Fibroblast of upper back skin (primary cell): ENCODE results near the gene NTF4.
A peak's percentile ranks its signal among the peaks of the same experiment; 100 is the strongest.
"Not testable (repeated sequence)": the region's sequence is repeated elsewhere in the genome, so short reads cannot be mapped to it uniquely, and the experiment has no call there.

Experiments used
- DNase-seq: peaks from one replicate; pipeline ENCODE4 v3.0.0-alpha.2; 2013

Gene NTF4

GRCh38 chr19:49019242-49019932 is 45.2 kb downstream of the NTF4 start:
- peak; percentile 36 for DNase-seq

DNA sequence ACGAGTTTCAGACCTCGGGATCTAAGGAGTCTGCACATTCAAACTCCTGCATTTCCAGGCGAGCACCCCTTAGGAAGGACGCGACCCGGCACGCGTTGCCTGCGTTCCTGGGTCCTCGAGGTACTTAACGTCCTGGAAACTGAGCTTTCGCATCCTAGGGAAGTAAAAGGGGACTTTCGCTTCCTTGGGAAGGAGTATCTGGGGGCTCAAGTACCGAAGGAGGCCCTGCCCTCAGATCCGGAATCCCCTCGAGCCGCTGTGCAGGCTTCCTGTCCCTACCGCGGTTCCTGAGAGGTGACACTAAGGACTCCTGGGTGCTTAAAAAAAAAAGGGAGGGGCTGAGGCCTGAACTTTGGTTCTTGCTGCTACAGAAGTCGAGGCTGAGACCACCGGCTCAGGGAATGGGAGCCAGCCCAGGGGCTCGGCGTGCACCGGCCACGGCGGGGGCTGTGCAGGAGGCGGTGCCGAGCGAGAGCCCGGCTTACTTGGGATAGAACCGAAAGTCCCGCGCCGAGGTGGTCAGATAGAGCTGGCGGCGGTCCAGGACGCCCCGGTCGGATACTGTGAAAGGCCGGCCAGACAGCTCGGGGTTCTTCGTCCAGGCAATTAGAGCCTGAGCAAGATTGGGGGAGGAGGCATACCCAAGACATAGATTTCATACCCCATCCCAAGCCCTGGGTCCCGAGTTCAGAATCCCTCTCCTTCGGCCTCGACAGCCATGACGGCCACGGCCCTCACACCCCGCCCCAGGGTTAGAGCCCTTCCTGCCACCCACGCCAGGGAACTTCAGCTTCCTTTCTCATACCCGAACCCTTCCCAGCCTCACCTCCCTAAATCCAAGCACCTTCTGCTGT is 46.0 kb downstream of the NTF4 start:
- DNase-seq = not testable (repeated sequence)

DNA sequence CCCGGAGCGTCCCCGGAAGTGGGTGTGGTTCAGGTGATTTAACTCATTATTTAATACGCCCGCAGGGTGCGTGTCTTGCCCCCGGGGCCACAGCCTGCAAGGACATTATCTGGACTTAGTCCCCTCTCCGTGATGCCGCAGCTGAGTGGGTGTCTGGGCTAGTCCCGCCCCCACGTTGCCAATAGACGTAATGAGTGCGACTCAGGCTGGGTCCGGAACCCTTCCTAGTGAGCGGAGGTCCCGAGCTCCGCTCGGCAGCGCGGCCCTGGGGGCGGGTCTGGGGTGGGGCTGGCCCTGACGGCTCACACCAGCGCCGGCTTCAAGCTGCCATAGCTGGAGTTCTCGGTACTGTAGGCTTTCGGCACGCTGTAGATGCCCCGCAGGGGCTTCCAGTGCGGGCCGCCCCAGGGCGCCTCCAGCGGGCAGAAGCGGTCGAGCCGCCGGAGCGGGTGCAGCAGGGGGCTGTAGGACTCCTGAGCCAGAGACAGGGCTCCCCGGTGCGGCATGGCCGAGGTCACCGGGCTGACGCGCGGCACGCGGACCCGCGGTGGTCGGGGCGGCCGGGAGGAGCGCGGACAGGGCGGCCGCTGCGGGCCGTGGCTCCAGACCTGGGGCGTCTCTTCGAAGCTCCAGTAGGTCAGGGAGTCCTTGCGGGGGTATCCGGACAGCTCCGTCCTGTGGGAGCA is 46.8 kb downstream of the NTF4 start:
- peak; percentile 52 for DNase-seq

GRCh38 chr19:49017041-49017665 is 47.5 kb downstream of the NTF4 start, which contains the start of gene LHB:
LHB (minus strand) TSS chr19:49017091; CDS start chr19:49017081, 10 bp downstream.
- DNase-seq = no peak

DNA sequence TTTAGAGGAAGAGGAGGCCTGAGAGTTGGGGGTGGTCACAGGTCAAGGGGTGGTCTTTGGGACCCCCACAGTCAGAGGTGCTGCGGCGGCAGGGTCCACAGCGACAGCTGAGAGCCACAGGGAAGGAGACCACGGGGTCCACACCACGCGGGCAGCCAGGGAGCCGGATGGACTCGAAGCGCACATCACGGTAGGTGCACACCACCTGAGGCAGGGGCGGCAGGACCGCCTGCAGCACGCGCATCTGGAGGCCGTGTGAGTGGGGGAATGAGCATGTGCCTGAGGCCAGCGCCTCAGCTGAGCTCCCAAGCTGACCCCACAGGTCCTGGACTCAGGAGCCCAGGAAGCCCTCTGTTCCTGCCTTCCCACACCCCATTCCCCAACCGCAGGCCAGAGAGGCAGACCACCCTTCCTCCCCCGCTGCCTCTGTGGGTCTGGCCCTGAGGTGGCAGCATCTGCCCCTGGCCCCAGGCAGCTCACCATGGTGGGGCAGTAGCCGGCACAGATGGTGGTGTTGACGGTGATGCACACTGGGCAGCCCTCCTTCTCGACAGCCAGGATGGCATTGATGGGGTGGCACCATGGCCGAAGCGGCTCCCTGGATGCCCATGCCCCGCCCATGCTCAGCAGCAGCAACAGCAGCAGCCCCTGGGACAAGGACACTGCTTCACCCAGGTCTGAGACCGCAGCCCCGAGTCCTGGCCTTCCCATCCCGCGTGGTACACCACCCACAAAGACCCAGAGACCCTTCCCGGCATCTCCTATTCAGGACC is 48.4 kb downstream of the NTF4 start:
- no peak for DNase-seq

GRCh38 chr19:49014870-49015255 is 49.8 kb downstream of the NTF4 start:
- DNase-seq = no peak

DNA sequence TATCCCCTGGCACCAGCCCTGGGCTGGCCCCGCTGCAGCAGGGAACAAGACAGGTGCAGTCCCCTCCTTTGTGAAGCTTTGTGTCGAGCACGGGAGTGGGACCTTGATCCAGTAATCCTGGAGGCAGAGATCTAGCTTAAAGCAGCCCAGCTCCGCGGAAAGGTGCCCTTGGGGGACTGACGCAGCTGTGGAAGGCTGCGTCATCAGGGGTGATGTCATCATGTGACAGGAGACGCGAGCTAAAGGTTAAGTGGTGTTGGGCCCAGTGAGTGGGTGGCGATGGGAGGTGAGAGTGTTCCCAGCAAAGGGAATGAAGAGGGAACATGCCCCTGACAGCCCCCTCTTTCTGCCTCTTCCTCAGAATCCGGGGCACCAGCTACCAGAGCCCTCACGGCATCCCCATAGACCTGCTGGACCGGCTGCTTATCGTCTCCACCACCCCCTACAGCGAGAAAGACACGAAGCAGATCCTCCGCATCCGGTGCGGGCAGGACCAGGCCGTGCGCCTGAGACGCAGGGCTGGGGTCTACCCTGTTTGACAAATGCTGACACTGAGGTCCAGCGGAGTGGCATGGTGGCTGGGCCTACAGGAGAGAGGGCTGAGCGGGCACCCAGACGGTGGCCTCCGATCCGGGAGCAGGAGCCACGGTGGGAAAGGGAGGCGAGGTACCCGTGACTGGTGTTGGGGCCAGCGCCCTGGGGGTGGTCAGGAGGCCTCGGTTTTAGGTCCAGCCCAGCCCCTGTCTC is 50.3 kb downstream of the NTF4 start:
- DNase-seq = no peak

- DNase-seq = no peak
Observed at GRCh38 chr19:49011194-49011593, 53.4 kb downstream of the NTF4 start.
